Right ventricle myocardium inferior (tissue), 1 donor: ENCODE measurements around the gene ITGB3. TPM values are rescaled to one million over a fixed set of nuclear protein-coding genes. Genes with fewer than 3 reads are reported as not detected.
"Not testable (repeated sequence)": the region's sequence is repeated elsewhere in the genome, so short reads cannot be mapped to it uniquely, and the experiment has no call there.

Source experiments
- ATAC-seq: fragments of 200-7000 bp; cut with Tn5 transposase; one replicate; pipeline ENCODE4 v1.9.1; 2020; ENCODE audit warnings: mild to moderate bottlenecking, moderate library complexity
- DNase-seq: peaks from one replicate; pipeline ENCODE4 v3.0.0; 2021; ENCODE audit errors: missing footprints
- intact Hi-C: fragments of 100-400 bp; cut with DNase I; formaldehyde crosslinking; loops from one replicate; pipeline ENCODE4 v1.11.0; 2022
- total RNA-seq: library from RNA; stranded (reverse); fragmentation: NEBNext Ultra II Directional; extraction: Animal tissue kit (Norgen Biotek cat#: 25700); gene quantifications from one replicate; pipeline ENCODE4 v1.2.1, GENCODE V29; 2021
- donor health status: DM: no; HTN: yes; CAD: no; lungs with severe emphysema.

ITGB3 gene
- total RNA-seq, 1 donor from 2014 or later, result 3.8 TPM

DNA sequence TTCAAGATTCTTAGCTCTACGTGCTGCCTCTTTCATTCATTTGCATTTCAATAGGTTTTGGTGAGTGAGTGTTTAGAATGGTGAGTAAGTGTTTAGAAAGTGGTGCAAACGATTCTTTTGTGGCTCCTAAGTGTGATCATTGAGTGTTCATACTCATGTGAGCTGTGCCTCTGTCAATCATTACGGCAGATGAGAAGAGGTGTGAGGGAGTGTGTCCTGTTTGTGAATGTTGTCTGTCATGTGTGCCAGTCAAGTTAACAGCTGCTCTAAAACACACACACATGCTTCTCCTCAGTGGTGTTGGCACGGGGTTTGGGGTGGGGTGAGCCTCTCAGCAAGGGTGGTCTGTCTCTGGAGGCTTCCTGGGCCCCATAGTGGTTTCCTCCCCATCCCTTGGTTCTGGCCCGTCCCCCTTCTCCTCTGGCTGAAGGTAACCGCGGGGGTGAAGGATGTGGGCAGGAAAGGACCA lies 33.1 kb upstream of the ITGB3 start:
- intact Hi-C loops, result loop anchor here (10.0 kb wide), 1 partner anchor 394 kb away; no protein-coding TSS in a partner anchor
- ATAC-seq (no peak), DNase-seq (no peak)

DNA sequence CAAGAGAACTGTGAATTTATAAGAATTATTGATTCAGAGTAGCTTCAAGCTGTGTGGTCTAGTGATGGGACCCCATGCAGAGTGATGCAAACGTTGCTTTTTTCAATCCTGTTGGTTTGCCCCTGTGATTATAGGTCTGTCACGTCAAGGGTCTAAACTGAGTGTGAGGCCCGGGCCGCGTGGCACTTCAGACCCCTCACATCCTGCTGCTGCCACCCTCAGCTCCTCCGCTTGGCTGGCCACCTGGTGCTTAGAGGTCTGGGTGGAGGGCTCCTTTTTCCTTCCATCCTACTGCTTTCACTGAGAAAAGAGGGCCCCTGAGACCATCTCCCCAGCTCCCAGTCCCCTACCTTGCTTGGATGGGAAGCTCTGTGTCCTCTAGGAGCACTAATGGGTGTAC lies 32.5 kb upstream of the ITGB3 start:
- intact Hi-C loops, result loop anchor here (10.0 kb wide), 1 partner anchor 394 kb away; no protein-coding TSS in a partner anchor
- no peak for DNase-seq
- ATAC-seq, result no peak

DNA sequence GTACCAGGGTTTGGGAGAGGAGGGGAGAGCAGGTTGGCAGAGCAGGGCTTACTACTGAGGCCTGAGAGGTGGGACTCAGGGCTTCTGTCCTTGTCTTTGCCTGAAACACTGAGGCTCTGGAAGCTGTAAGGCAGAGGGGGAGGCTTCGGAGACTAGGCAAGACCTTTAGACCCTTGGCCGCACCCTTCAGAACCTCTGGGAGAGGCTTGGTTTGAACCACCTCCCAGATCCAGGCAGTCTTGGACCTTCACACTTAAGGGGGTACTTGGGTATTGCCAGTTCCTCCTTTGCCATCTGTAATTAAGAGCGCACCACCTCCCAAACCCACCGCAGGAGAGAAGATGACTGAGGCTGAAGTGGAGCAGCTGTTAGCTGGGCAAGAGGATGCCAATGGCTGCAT lies 31.6 kb upstream of the ITGB3 start:
- ATAC-seq, result no peak
- DNase-seq, result no peak
- intact Hi-C loops, result loop anchor here (10.0 kb wide), 1 partner anchor 393 kb away; no protein-coding TSS in a partner anchor

DNA sequence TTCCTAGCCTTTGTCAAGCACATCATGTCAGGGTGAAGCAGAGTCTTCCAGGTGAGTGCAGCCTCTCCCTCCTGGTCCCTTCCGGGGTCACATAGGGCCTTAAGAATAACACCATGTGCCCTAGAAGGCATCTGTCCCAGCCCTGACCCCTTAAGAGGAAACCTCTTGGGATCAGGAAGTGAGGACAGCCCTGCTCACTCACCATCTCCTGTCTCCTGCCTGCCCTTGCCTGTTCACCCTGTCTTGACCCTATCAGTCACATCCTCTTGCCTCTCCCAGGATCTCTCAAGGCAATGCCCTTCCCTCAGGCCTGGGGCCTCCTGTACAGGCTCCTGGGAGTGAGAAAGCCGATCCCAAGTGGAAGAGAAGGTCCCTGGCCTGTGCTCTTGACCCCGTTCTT lies 30.6 kb upstream of the ITGB3 start:
- no peak for ATAC-seq

DNA sequence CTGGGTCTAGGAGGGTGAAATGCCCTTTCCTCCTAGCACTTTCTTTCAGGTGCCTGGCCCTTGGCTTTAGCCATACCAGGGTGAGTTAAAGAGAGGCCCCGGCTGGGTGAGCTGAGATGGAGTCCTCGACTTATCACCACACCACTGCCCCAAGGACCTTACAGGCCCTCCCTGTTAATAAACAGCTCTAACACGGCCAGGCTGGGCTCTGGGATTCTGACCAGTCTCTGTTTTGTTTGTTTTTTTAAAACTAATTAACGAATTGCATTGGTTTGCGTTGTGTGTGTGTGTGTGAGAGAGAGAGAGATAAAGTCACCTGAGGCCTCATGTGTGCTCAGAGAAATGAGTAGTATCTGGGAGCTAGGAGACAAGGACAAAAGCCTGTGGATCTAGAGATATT lies 30.2 kb upstream of the ITGB3 start:
- intact Hi-C loops, result loop anchor here (10.0 kb wide), 1 partner anchor 391 kb away; no protein-coding TSS in a partner anchor

More for the DNA sequence above, 30.6 kb upstream of the ITGB3 start:
- no peak for DNase-seq
- intact Hi-C loops, result loop anchor here (10.0 kb wide), 1 partner anchor 392 kb away; no protein-coding TSS in a partner anchor

DNA sequence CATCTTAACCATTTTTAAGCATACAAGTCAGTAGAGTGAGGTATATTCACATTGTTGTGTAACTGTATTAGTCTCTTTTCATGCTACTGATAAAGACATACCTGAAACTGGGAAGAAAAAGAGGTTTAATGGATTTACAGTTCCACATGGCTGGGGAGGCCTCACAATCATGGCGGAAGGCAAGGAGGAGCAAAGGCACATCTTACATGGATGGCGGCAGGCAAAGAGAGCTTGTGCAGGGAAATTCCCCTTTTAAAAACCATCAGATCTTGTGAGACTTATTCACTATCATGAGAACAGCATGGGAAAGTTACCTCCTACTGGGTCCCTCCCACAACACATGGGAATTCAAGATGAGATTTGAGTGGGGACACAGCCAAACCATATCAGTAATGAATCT lies 29.6 kb upstream of the ITGB3 start:
- intact Hi-C loops, result loop anchor here (10.0 kb wide), 1 partner anchor 391 kb away; no protein-coding TSS in a partner anchor
- ATAC-seq, DNase-seq: not testable (repeated sequence)

More for the DNA sequence above, 30.2 kb upstream of the ITGB3 start:
- DNase-seq (no peak), ATAC-seq (no peak)

DNA sequence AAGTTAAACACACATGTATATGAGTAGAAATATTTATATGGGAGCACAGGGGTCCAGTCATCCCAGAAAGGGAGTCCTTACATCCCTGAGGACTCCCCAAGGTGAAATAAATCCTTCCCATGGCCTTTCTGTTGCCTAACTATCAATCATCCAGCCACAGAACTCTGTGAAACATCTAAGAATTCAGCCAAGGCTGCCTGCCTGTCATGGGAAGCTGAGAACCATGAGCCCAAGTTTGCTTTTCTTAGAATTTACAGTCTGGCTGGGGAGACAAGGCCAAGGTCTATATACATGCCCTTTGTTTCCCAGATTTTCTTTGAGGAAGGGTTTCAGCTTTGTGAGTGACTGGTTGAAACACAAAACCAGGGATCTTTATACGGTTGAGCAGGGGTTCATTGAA lies 28.7 kb upstream of the ITGB3 start:
- intact Hi-C loops, result loop anchor here (5.0 to 10.0 kb wide), 2 partner anchors 48 to 390 kb away; no protein-coding TSS in a partner anchor
- ATAC-seq, result peak; percentile 1
- no peak for DNase-seq

DNA sequence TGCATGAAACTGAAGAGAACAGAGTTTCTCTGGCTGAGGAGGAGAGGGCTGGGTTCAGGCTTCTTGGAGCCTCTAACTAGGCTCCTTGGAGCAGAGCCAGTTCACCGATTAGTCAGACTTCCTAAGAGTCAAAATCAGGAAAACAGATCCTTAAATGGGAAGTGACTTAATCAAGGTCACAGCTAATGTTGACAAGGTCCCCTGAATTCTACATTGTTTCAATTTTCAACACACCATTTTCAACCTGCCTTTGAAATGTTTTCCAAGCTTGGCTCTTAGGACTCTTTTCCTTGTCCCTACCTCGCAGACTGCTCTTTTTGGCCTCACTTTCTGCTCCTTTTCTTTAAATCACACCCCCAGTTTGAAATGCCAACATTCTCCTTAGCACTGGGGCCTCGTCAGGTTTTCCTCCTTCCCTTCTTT lies 28.2 kb upstream of the ITGB3 start:
- ATAC-seq (peak; percentile 77), DNase-seq (no peak)
- intact Hi-C loops, result loop anchor here (5.0 to 10.0 kb wide), 2 partner anchors 48 to 389 kb away; no protein-coding TSS in a partner anchor

DNA sequence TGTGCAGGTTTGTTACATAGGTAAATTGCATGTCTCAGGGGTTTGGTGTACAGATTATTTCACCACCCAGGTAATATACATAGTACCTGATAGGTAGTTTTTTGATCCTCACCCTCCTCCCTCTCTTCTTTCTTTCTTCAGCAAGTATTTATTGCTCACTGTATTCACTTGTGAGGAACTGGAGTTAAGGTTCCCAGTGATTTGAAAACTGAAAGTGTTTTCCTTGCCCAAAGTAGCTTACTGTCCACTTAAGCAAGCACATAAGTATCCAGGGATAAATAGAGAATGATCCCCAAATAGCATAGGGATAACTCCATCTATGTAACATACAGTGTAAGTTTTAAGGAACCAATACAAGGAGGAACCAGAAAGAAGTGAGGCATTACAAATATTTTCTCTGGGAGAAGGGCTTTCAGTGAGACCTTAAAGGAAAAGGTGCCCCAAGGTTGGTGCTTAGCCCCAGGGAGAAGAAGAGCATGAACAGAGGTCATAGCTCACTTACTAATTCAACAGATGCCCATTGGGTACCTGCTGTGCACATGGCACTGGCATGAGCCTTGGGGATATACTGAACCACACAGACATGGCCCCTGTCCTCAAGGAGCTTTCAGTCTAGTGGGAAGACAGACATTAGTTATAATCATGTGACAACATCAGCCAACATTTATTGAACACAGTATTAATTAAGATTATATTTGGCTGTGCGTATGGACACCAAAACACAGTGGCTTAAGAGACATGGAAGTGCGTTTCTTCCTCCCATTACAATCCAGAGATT lies 27.5 kb upstream of the ITGB3 start:
- ATAC-seq (no peak), DNase-seq (no peak)
- intact Hi-C loops, result loop anchor here (5.0 to 10.0 kb wide), 2 partner anchors 49 to 389 kb away; no protein-coding TSS in a partner anchor

DNA sequence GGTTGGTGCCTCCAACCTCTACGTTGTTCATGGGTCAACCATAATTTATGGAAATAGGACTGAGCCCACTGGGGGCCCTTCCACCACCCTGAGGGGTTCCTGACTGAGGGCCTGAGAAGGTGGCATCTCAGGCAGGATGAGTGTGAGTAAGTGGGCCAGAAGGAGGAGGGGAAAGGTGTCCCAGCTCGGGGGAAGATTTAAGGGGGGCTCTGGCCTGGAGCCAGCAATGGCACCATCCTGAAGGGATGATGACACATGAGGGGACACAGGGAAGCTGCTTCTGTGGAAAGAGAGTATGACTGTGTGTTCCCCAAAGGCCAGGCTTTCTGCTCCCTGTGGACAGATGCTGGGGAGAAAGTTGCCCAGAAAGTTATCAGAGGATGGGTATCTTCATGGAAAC lies 25.8 kb upstream of the ITGB3 start:
- no peak for DNase-seq
- intact Hi-C loops, result loop anchor here (5.0 to 10.0 kb wide), 2 partner anchors 51 to 387 kb away; no protein-coding TSS in a partner anchor
- ATAC-seq, result no peak

DNA sequence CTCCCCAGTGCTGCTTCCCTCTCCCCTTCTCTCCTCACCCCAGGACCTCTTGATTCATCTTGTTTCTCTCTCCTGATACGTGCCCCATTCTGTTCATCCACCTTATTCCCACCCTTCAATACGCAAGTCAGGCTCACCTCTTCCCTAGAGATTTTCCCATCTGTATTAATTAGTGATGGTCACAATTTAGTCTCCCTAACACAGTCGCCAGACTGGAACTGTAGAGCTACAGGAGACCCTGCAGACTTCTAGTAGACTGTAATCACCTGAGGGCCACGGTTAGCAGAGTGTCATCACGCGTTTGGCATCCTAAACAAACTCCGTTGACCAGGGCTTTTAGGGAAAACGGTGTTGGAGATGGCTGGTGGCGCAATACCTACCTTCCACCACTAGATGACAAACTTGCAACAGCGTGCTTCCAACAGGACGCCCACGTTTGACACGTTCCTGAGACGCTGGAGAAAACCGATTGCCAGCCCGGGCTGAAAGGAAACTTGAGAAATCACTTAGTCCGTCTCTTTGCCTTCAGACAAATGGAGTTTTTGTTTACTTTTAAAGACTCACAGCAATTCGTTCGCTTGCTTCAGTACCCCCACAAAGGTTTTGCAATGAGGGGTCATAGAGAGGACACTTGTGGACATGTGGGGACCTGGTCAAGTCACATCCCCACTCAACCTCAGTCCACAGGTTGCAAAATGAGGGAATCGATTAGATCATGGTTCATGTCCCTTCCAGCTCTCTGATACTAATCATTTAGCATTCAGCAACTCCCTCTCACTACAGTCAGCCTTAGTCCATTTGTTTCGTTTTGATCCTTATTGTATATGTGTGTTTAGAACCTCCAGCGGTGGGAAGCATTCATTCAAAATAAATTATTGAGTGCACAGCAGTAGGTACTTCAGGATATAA lies 23.8 kb upstream of the ITGB3 start:
- DNase-seq, result peak; percentile 76
- ATAC-seq, result peak; percentile 84
- intact Hi-C loops, result loop anchor here (1.0 to 10.0 kb wide), 3 partner anchors 52 to 385 kb away; no protein-coding TSS in a partner anchor

DNA sequence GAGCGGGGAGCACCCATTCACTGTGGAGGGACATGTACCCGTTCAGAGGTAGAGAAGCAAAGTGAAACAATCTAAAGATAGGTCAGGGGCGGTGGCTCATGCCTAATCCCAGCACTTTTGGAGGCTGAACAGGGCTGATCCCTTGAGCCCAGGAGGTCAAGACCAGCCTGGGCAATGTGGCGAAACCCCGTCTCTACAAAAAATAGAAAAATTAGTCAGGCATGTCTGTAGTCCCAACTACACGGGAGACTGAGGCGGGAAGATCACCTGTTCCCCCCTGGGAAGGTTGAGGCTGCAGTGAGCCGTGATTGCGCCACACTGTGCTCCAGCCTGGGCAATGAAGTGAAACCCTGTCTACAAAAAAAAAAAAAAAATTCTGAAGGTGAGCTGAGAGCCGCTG lies 22.8 kb upstream of the ITGB3 start:
- intact Hi-C loops, result no loop called here
- ATAC-seq, result no peak
- no peak for DNase-seq

DNA sequence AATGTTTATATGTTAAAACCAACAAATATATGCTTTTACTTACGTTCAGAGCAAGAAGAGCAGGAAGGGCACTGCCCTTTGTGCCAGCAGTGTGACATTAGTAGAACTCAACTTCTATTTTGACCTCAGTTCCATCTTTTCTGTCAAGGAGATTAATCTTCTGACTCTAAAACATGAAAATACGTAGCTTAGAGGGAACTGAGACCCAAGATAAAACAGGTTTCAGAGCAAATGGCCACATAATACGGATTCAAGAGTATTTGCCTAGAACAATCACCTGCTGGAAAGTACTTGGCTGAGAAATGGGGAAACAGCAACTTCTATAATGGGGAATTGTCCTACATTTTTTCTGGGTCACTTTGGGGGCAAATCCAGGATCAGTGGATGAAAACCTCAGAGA lies 22.3 kb upstream of the ITGB3 start:
- intact Hi-C loops, result no loop called here

DNA sequence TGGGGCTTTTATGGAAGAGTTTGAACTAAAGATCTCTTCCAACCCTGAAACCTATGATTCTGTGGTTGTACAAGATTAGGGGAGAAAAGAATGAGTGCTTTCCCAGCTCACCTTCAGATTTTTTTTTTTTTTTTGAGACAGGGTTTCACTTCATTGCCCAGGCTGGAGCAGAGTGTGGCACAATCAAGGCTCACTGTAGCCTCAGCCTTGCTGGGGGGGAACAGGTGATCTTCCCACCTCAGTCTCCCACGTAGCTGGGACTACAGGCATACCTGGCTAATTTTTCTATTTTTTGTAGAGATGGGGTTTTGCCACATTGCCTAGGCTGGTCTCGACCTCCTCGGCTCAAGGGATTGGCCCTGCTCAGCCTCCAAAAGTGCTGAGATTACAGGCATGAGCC lies 21.8 kb upstream of the ITGB3 start:
- intact Hi-C loops, result no loop called here
- ATAC-seq (no peak), DNase-seq (no peak)

More for the DNA sequence above, 22.3 kb upstream of the ITGB3 start:
- DNase-seq, result no peak
- ATAC-seq, result no peak

DNA sequence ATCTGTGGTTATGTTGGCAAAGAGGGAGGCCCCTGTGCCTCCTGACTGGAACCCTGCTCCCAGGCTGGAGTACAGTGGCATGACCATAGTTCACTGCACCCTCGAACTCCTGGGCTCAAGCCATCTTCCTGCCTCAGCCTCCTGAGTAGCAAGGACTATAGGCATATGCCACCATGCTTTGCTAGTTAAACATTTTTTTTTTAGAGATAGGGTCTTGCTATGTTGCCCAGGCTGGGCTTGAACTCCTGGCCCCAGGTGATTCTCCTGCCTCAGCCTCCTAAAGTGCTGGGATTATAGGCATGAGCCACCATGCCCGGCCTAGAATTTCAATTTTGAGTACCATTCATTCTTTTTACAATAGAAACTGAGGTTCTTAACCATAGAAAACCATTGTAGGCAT lies 21.2 kb upstream of the ITGB3 start:
- ATAC-seq (no peak), DNase-seq (no peak)
- intact Hi-C loops, result no loop called here

DNA sequence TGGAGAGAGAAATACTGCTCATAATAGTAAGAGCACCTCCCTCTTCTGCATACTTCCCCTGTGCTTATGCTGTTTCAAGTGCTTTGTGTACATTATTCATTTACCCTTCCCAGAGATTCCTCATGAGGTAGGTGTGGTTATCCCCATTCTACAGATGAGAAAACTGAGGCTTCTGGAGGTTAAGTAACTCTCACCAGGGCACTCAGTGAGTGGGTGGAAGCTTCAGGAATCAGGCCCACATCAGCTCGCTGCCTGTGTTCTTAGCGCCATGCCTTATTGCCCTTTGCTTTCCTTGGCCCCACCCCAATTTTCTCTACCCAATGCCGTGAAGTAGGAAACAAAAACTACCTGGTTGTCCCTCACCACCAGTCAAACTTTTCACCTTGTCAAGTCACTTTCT lies 18.1 kb upstream of the ITGB3 start:
- intact Hi-C loops, result no loop called here
- DNase-seq, result no peak
- ATAC-seq, result no peak

DNA sequence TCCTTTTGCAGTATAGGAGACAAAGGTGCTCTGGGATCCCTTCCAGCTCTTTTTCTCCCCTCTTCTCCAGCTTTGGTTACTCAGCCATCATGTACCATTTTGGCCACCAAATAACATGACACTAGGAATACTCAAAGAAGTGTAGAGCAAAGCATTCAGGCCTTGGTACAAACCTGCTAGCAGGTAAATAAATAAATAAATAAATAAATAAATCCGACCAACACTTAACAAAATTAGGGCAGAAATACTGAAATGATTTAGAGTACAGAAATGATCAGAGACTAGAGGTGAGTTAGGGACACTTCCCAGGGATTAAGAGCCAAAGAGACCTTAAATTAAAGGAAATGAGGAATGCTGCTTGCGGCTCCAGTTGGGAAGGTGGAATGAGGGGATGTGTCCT lies 17.7 kb upstream of the ITGB3 start:
- DNase-seq (no peak), ATAC-seq (no peak)
- intact Hi-C loops, result no loop called here

DNA sequence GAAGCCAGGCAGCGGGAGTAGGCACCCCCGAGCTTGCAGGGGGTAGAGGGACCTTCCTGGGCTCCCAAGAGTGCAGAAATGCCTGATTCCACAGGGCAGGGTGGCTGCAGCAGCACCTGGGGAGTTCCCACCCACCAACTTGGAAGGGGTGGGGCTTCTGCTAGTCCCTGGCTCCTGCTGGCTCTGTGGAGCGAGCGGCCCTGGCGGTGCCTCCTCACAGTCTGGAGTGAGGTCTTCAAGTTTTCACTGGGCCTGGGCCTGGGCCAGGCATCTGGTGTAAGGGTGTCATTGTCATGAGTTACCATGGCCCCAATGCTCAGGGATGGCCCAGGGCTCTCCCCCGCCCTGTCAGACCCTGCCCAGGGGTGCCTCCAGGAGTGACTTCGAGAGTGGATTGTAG lies 15.8 kb upstream of the ITGB3 start:
- DNase-seq (no peak), ATAC-seq (no peak)
- intact Hi-C loops, result no loop called here
